H1 (cell line): ENCODE measurements around the gene TNFSF18. TPM values are rescaled to one million over a fixed set of nuclear protein-coding genes. Genes with fewer than 3 reads are reported as not detected.
A peak's percentile ranks its signal among the peaks of the same experiment; 100 is the strongest.

Experiments
- CTCF ChIA-PET: fragments of 300-600 bp; sonication (Branson Sonifier 250); formaldehyde crosslinking; loops from one replicate; lab custom pipeline; 2021; ENCODE audit not compliant: partially characterized antibody; lab: Charles Lee
- POLR2A ChIA-PET: fragments of 300-600 bp; sonication (Branson Sonifier 250); formaldehyde crosslinking; loops from one replicate; lab custom pipeline; 2021; ENCODE audit warnings: inconsistent platforms; ENCODE audit not compliant: partially characterized antibody; lab: Charles Lee
- DNase-seq, 2 experiments: peaks; one replicate each; pipeline versions ENCODE4 v3.0.0 to v3.0.0-alpha.2; 2010 to 2022; ENCODE audit warnings: low spot score in 2 of 2, low read depth in 1 of 2, mixed read lengths in 1 of 2
- FAIRE-seq: peaks from 2 replicates; lab custom pipeline; 2011; peaks lifted over from hg19 to GRCh38; lab: Jason Lieb, UNC
- H2AFZ ChIP-seq: 2 replicates; pipeline ENCODE4 v1.8.1; 2012; ENCODE audit warnings: low read length, inconsistent platforms
- H2AK5ac ChIP-seq: 2 replicates; pipeline ENCODE4 v1.6.1; 2013; ENCODE audit warnings: low read depth, low read length
- H2BK120ac ChIP-seq: replicated peaks from 2 replicates; pipeline ENCODE3; 2013; ENCODE audit warnings: low read depth, low read length, inconsistent platforms
- H2BK12ac ChIP-seq: 2 replicates; pipeline ENCODE4 v1.6.1; 2013; ENCODE audit warnings: low read depth, low read length
- H2BK15ac ChIP-seq: 2 replicates; pipeline ENCODE4 v1.6.1; 2013; ENCODE audit warnings: low read length
- H2BK20ac ChIP-seq: 2 replicates; pipeline ENCODE4 v1.6.1; 2013; ENCODE audit warnings: low read length
- H2BK5ac ChIP-seq: 2 replicates; pipeline ENCODE4 v1.6.1; 2013; ENCODE audit warnings: low read depth, low read length
- H3K14ac ChIP-seq: 2 replicates; pipeline ENCODE4 v1.6.1; 2013; ENCODE audit warnings: inconsistent platforms; ENCODE audit not compliant: insufficient read length
- H3K18ac ChIP-seq: 2 replicates; pipeline ENCODE4 v1.6.1; 2013; ENCODE audit warnings: low read length; ENCODE audit errors: extremely low read depth
- H3K23ac ChIP-seq: 2 replicates; pipeline ENCODE4 v1.6.1; 2013; ENCODE audit warnings: inconsistent platforms; ENCODE audit not compliant: insufficient read length
- H3K23me2 ChIP-seq: 2 replicates; pipeline ENCODE4 v1.6.1; 2013; ENCODE audit warnings: low read depth, low read length
- H3K27ac ChIP-seq: 2 replicates; pipeline ENCODE4 v1.6.1; 2011; ENCODE audit warnings: low read depth, low read length, inconsistent platforms
- H3K27me3 ChIP-seq, 4 experiments: replicated peaks in 1 of 4; 1 replicate in 1 of 4; 2 replicates in 3 of 4; pipeline versions ENCODE4 v1.6.1 to v1.8.1; 2011 to 2013; ENCODE audit warnings: low read length in 3 of 4, mild to moderate bottlenecking in 3 of 4, inconsistent platforms in 2 of 4, mixed read lengths in 2 of 4, moderate library complexity in 1 of 4; ENCODE audit not compliant: control insufficient read depth in 3 of 4, insufficient read depth in 3 of 4; ENCODE audit errors: extremely low read depth in 1 of 4
- H3K36me3 ChIP-seq, 4 experiments: 2 replicates each; pipeline versions ENCODE4 v1.6.1 to v1.8.1; 2011 to 2013; ENCODE audit warnings: mild to moderate bottlenecking in 4 of 4, low read length in 3 of 4, moderate library complexity in 2 of 4, control low read depth in 1 of 4, inconsistent platforms in 1 of 4; ENCODE audit not compliant: insufficient read depth in 4 of 4, control insufficient read depth in 2 of 4
- H3K4ac ChIP-seq: replicated peaks from 2 replicates; pipeline ENCODE3; 2013; ENCODE audit warnings: low read length, low read depth, mixed read lengths, inconsistent platforms; ENCODE audit not compliant: insufficient read length
- H3K4me1 ChIP-seq, 4 experiments: replicated peaks in 1 of 4; 1 replicate in 1 of 4; 2 replicates in 3 of 4; pipeline versions ENCODE4 v1.6.1 to v1.8.1; 2011 to 2013; ENCODE audit warnings: low read length in 3 of 4, inconsistent platforms in 2 of 4, mixed read lengths in 1 of 4; ENCODE audit not compliant: insufficient read depth in 4 of 4, control insufficient read depth in 3 of 4
- H3K4me2 ChIP-seq, 2 experiments: 2 replicates each; pipeline versions ENCODE4 v1.6.1 to v1.8.1; 2011 to 2013; ENCODE audit warnings: low read depth in 2 of 2, low read length in 2 of 2, control low read depth in 1 of 2, inconsistent platforms in 1 of 2, mild to moderate bottlenecking in 1 of 2; ENCODE audit not compliant: insufficient read depth in 1 of 2
- H3K4me3 ChIP-seq, 4 experiments: fragments of 200-600, 300-600 bp in 1 of 4; sonication (generic), shearing (Covaris generic), sonication (Bioruptor Twin) in 1 of 4; 2 replicates each; pipeline versions ENCODE4 v1.5.1 to v1.8.1; 2011 to 2016; ENCODE audit warnings: low read length in 4 of 4, low read depth in 3 of 4, control low read depth in 2 of 4, inconsistent platforms in 2 of 4, mild to moderate bottlenecking in 2 of 4, mixed read lengths in 1 of 4, moderate library complexity in 1 of 4; ENCODE audit not compliant: insufficient read depth in 2 of 4; ENCODE audit errors: extremely low read depth in 1 of 4
- H3K56ac ChIP-seq: replicated peaks from 2 replicates; pipeline ENCODE3; 2013; ENCODE audit warnings: low read depth, mild to moderate bottlenecking, mixed read lengths, low read length, inconsistent platforms; ENCODE audit not compliant: insufficient read length
- H3K79me1 ChIP-seq: 2 replicates; pipeline ENCODE4 v1.6.1; 2013; ENCODE audit warnings: low read depth, low read length, control low read depth
- H3K79me2 ChIP-seq, 2 experiments: 2 replicates each; pipeline versions ENCODE4 v1.6.1 to v1.8.1; 2012 to 2013; ENCODE audit warnings: low read length in 2 of 2, mild to moderate bottlenecking in 2 of 2, inconsistent platforms in 1 of 2; ENCODE audit not compliant: insufficient read depth in 2 of 2, control insufficient read depth in 1 of 2
- H3K9ac ChIP-seq, 4 experiments: replicated peaks in 1 of 4; 1 replicate in 1 of 4; 2 replicates in 3 of 4; pipeline versions ENCODE4 v1.6.1 to v1.8.1; 2011 to 2013; ENCODE audit warnings: low read depth in 3 of 4, low read length in 3 of 4, control low read depth in 2 of 4, mild to moderate bottlenecking in 2 of 4, moderate library complexity in 2 of 4, inconsistent platforms in 1 of 4; ENCODE audit errors: extremely low read depth in 1 of 4
- H3K9me3 ChIP-seq, 2 experiments: 2 replicates each; pipeline versions ENCODE4 v1.6.1 to v1.8.1; 2012 to 2013; ENCODE audit warnings: mild to moderate bottlenecking in 2 of 2, moderate library complexity in 2 of 2, control low read depth in 1 of 2, inconsistent platforms in 1 of 2, low read depth in 1 of 2, low read length in 1 of 2, mixed read lengths in 1 of 2; ENCODE audit not compliant: insufficient read depth in 2 of 2
- H4K20me1 ChIP-seq, 2 experiments: replicated peaks in 1 of 2; 2 replicates each; pipeline versions ENCODE3 to v1.8.1; 2011 to 2013; ENCODE audit warnings: inconsistent platforms in 2 of 2, low read length in 2 of 2, mild to moderate bottlenecking in 1 of 2; ENCODE audit not compliant: insufficient read depth in 2 of 2, control insufficient read depth in 1 of 2
- H4K5ac ChIP-seq: 2 replicates; pipeline ENCODE4 v1.6.1; 2013; ENCODE audit warnings: low read length, low read depth, mixed read lengths, inconsistent platforms; ENCODE audit not compliant: insufficient read length
- H4K8ac ChIP-seq: 2 replicates; pipeline ENCODE4 v1.8.0; 2013; ENCODE audit warnings: mild to moderate bottlenecking, moderate library complexity, low read length, inconsistent platforms; ENCODE audit not compliant: insufficient read depth; ENCODE audit errors: extremely low read depth
- H4K91ac ChIP-seq: replicated peaks from 2 replicates; pipeline ENCODE3; 2013; ENCODE audit warnings: low read length, mixed read lengths, inconsistent platforms; ENCODE audit not compliant: insufficient read length
- ATF3 ChIP-seq: IDR thresholded peaks from 2 replicates; pipeline ENCODE4 v1.6.1; 2011; ENCODE audit warnings: low read depth, mild to moderate bottlenecking, low read length; ENCODE audit not compliant: insufficient read depth
- CTBP2 ChIP-seq: IDR thresholded peaks from 2 replicates; pipeline ENCODE4 v1.7.0; 2011; ENCODE audit warnings: borderline replicate concordance, mild to moderate bottlenecking, moderate library complexity, mixed read lengths, low read length; ENCODE audit not compliant: insufficient read depth, insufficient read length
- EP300 ChIP-seq, 2 experiments: IDR thresholded peaks; 1 replicate in 1 of 2; 2 replicates in 1 of 2; pipeline ENCODE4 v1.6.1; 2011 to 2012; ENCODE audit warnings: low read depth in 2 of 2, low read length in 2 of 2, mild to moderate bottlenecking in 2 of 2, borderline replicate concordance in 1 of 2, inconsistent platforms in 1 of 2, moderate library complexity in 1 of 2
- FOSL1 ChIP-seq: IDR thresholded peaks from 2 replicates; pipeline ENCODE4 v1.6.1; 2011; ENCODE audit warnings: mild to moderate bottlenecking, low read depth, low read length, moderate library complexity; ENCODE audit not compliant: insufficient read depth
- GABPA ChIP-seq: IDR thresholded peaks from 2 replicates; pipeline ENCODE4 v1.6.1; 2011; ENCODE audit warnings: mild to moderate bottlenecking, low read length, moderate library complexity, borderline replicate concordance; ENCODE audit not compliant: insufficient read depth
- KDM5A ChIP-seq: fragments of 200-600 bp; IDR thresholded peaks from 2 replicates; pipeline ENCODE4 v1.7.1; 2012; ENCODE audit warnings: mild to moderate bottlenecking, low read length, inconsistent platforms, mixed read lengths
- RBBP5 ChIP-seq: IDR thresholded peaks from 2 replicates; pipeline ENCODE4 v1.7.1; 2012; ENCODE audit warnings: low read depth, mild to moderate bottlenecking, inconsistent platforms, low read length, moderate library complexity, borderline replicate concordance
- SAP30 ChIP-seq: fragments of 300-600 bp; sonication (generic); IDR thresholded peaks from 2 replicates; pipeline ENCODE4 v1.7.1; 2012; ENCODE audit warnings: low read length, moderate library complexity, mild to moderate bottlenecking, inconsistent platforms; ENCODE audit not compliant: insufficient read depth, insufficient replicate concordance
- SIRT6 ChIP-seq: IDR thresholded peaks from one replicate; pipeline ENCODE4 v1.7.1; 2012; ENCODE audit warnings: low read length, inconsistent platforms
- TCF12 ChIP-seq: IDR thresholded peaks from 2 replicates; pipeline ENCODE4 v1.6.1; 2011; ENCODE audit warnings: low read depth, mild to moderate bottlenecking, low read length
- YY1 ChIP-seq: IDR thresholded peaks from 2 replicates; pipeline ENCODE4 v1.6.1; 2011; ENCODE audit warnings: low read depth, mild to moderate bottlenecking, low read length
- ZNF274 ChIP-seq: IDR thresholded peaks from 2 replicates; pipeline ENCODE4 v1.7.0; 2012; ENCODE audit warnings: low read length, borderline replicate concordance; ENCODE audit errors: extremely low read depth
- WGBS, 2 experiments: shearing (Covaris generic) in 1 of 2; methylation state at CpG; one replicate each; pipeline versions ENCODE4 v1.1.6 to v1.1.7; 2013 to 2015; ENCODE audit warnings: low lambda C conversion rate in 2 of 2, mixed read lengths in 2 of 2, inconsistent platforms in 1 of 2, low coverage in 1 of 2, missing lambda C conversion rate in 1 of 2; ENCODE audit not compliant: insufficient replicate concordance in 2 of 2, insufficient coverage in 1 of 2, insufficient read length in 1 of 2; ENCODE audit errors: extremely low coverage in 1 of 2, missing lambda C conversion rate in 1 of 2; 5-methylcytosine and 5-hydroxymethylcytosine counted together
- polyA plus RNA-seq, 7 experiments: library from polyadenylated mRNA; depleted of rRNA in 3 of 7; stranded (reverse) in 5 of 7; unstranded in 2 of 7; fragments of >200 nt in 5 of 7; fragments of 200-250 nt in 2 of 7; gene quantifications; 1 replicate in 5 of 7; 2 replicates in 1 of 7; 4 replicates in 1 of 7; pipeline versions ENCODE4 v1.2.1 to v1.2.3, GENCODE V29; 2011 to 2013; ENCODE audit warnings: missing spikeins in 2 of 7, mixed read lengths in 2 of 7
- total RNA-seq: library from RNA; stranded (reverse); fragmentation: NEBNext Ultra II Directional; extraction: Animal tissue kit (Norgen Biotek cat#: 25700); gene quantifications from 2 replicates; pipeline ENCODE4 v1.2.1, GENCODE V29; 2021

Gene TNFSF18
- total and polyA plus RNA-seq, 2 of the 8 experiments (the other 6 are each of a cell fraction or from before 2014, with no cell fraction given), result not detected

GRCh38 chr1:173005196-173005864 lies 45.4 kb downstream of the TNFSF18 start:
- Histone ChIP-seq H2BK5ac (no peak overlapping the region), H2BK120ac (no peak overlapping the region), H3K18ac (no peak overlapping the region), H3K27ac (no peak overlapping the region), H2AFZ (0 out of 2 replicates have a peak overlapping the region, but pooled peaks have one; percentile 40), H2BK15ac (no peak overlapping the region), H3K9ac (no peak overlapping the region), H4K8ac (no peak overlapping the region), H3K4ac (no peak overlapping the region), H3K4me1 (no peaks in the 10 kb centered on the region), H3K4me2 (no peak overlapping the region), H3K23me2 (no peaks in the 10 kb centered on the region), H3K79me1 (no peaks in the 10 kb centered on the region), H3K23ac (no peak overlapping the region), H4K20me1 (no peaks in the 10 kb centered on the region), H2BK12ac (no peak overlapping the region), H2AK5ac (no peak overlapping the region), H3K36me3 (no peaks in the 10 kb centered on the region), H3K4me3 (no peak overlapping the region), H3K56ac (no peak overlapping the region), H4K5ac (no peak overlapping the region), H3K79me2 (no peaks in the 10 kb centered on the region), H3K27me3 (no peaks in the 10 kb centered on the region), H3K14ac (no peak overlapping the region), H2BK20ac (no peak overlapping the region), H4K91ac (no peak overlapping the region), H3K9me3 (no peaks in the 10 kb centered on the region)
- DNase-seq (no peak), FAIRE-seq (no peak)
- ChIA-PET CTCF (interaction anchor here (0.8 kb wide), 1 partner anchor 13 kb away, joined by 4 read pairs; no protein-coding TSS in a partner anchor), POLR2A (no interaction called here)
- WGBS, 2 experiments, result 93% methylated on average over 2 of the region's 2 CpGs; no CpG with 5 or more reads in 1 of the 2 experiments
- TF ChIP-seq CTBP2 (no peak), GABPA (no peak), SIRT6 (no peak), YY1 (no peak), FOSL1 (no peak), ZNF274 (no peak), RBBP5 (no peak), ATF3 (no peak), TCF12 (no peak), EP300 (IDR thresholded peaks at IDR 0.05; ENCODE audit: borderline replicate concordance in 1 of 2, low read depth in 2 of 2, low read length in 2 of 2) (no peak), KDM5A (no peak), SAP30 (no peak)
